SK-N-SH (cell line): Measurements from ENCODE around the gene PDE4A. TPM values are rescaled to one million over a fixed set of nuclear protein-coding genes. Genes with fewer than 3 reads are reported as not detected.

Experiments
- CTCF ChIA-PET: fragments of 300-600, 350-600 bp; formaldehyde crosslinking; extraction: SDS; loops from one replicate; lab custom pipeline; 2021; lab: Yijun Ruan, JAX
- POLR2A ChIA-PET: fragments of 350-600 bp; sonication (Branson Sonifier 250); formaldehyde crosslinking; extraction: SDS; loops from one replicate; lab custom pipeline; 2020; ENCODE audit warnings: antibody characterized with exemption, inconsistent platforms; lab: Yijun Ruan, JAX
- DNase-seq: peaks from one replicate; pipeline ENCODE4 v3.0.0; 2012
- H2AFZ ChIP-seq: fragments of 200-600 bp; sonication (generic); 2 replicates; pipeline ENCODE4 v1.8.1; 2016; ENCODE audit warnings: antibody characterized with exemption, mild to moderate bottlenecking, low read depth
- H3F3A ChIP-seq: fragments of 200-600 bp; sonication (generic); replicated peaks from 2 replicates; pipeline ENCODE3; 2016; ENCODE audit warnings: antibody characterized with exemption, mild to moderate bottlenecking; ENCODE audit not compliant: insufficient read depth
- H3K27ac ChIP-seq, 2 experiments: fragments of 200-500 bp in 1 of 2; fragments of 200-600 bp in 1 of 2; sonication (Bioruptor generic) in 1 of 2; sonication (generic), shearing (Covaris generic) in 1 of 2; 2 replicates each; pipeline versions ENCODE4 v1.5.1 to v1.6.1; 2014 to 2016; ENCODE audit warnings: low read depth in 2 of 2, inconsistent platforms in 1 of 2, low read length in 1 of 2, mild to moderate bottlenecking in 1 of 2, mixed read lengths in 1 of 2
- H3K27me3 ChIP-seq: fragments of 200-600 bp; sonication (generic), shearing (Covaris generic); 2 replicates; pipeline ENCODE4 v1.6.1; 2016; ENCODE audit warnings: mixed run types; ENCODE audit not compliant: insufficient read depth
- H3K36me3 ChIP-seq, 2 experiments: fragments of 200-500 bp in 1 of 2; fragments of 200-600 bp in 1 of 2; sonication (Bioruptor generic) in 1 of 2; sonication (generic) in 1 of 2; replicated peaks in 1 of 2; 2 replicates each; pipeline versions ENCODE3 to v1.5.1; 2014 to 2016; ENCODE audit warnings: low read length in 1 of 2, mild to moderate bottlenecking in 1 of 2; ENCODE audit not compliant: insufficient read depth in 2 of 2, control insufficient read depth in 1 of 2
- H3K4me1 ChIP-seq, 2 experiments: fragments of 200-500 bp in 1 of 2; fragments of 200-600 bp in 1 of 2; sonication (Bioruptor generic) in 1 of 2; sonication (generic), shearing (Covaris generic) in 1 of 2; 2 replicates each; pipeline versions ENCODE4 v1.5.1 to v1.6.1; 2014 to 2016; ENCODE audit warnings: low read depth in 1 of 2, low read length in 1 of 2, mixed run types in 1 of 2; ENCODE audit not compliant: insufficient read depth in 2 of 2, control insufficient read depth in 1 of 2
- H3K4me2 ChIP-seq: fragments of 200-600 bp; sonication (generic), shearing (Covaris generic); 2 replicates; pipeline ENCODE4 v1.6.1; 2017; ENCODE audit warnings: mixed run types
- H3K4me3 ChIP-seq, 2 experiments: fragments of 200-500 bp in 1 of 2; fragments of 200-600 bp in 1 of 2; sonication (Bioruptor generic) in 1 of 2; sonication (generic), shearing (Covaris generic) in 1 of 2; 2 replicates each; pipeline versions ENCODE4 v1.5.1 to v1.8.1; 2014 to 2016; ENCODE audit warnings: low read depth in 2 of 2, inconsistent platforms in 1 of 2, low read length in 1 of 2, mild to moderate bottlenecking in 1 of 2, mixed read lengths in 1 of 2, moderate library complexity in 1 of 2
- H3K79me2 ChIP-seq: fragments of 200-600 bp; sonication (generic); 2 replicates; pipeline ENCODE4 v1.8.1; 2017; ENCODE audit warnings: mild to moderate bottlenecking; ENCODE audit not compliant: insufficient read depth
- H3K9ac ChIP-seq: fragments of 200-600 bp; sonication (generic); 2 replicates; pipeline ENCODE4 v1.6.1; 2017; ENCODE audit warnings: mixed run types
- H3K9me2 ChIP-seq: fragments of 200-600 bp; sonication (generic); 2 replicates; pipeline ENCODE4 v1.6.1; 2017; ENCODE audit warnings: mixed run types
- H3K9me3 ChIP-seq: fragments of 200-600 bp; sonication (generic); 2 replicates; pipeline ENCODE4 v1.6.1; 2017; ENCODE audit warnings: mixed run types, mild to moderate bottlenecking, moderate library complexity
- H4K20me1 ChIP-seq: fragments of 200-600 bp; sonication (generic); 2 replicates; pipeline ENCODE4 v1.6.1; 2017; ENCODE audit warnings: mild to moderate bottlenecking, mixed run types; ENCODE audit not compliant: insufficient read depth
- CHD2 ChIP-seq: fragments of 150-350 bp; IDR thresholded peaks from 2 replicates; pipeline ENCODE4 v1.6.1; 2018; ENCODE audit warnings: low read length; ENCODE audit not compliant: partially characterized antibody
- EZH2phosphoT487 ChIP-seq: fragments of 200-600 bp; sonication (generic); IDR thresholded peaks from 2 replicates; pipeline ENCODE4 v1.6.1; 2017; ENCODE audit warnings: low read depth, mixed run types, mild to moderate bottlenecking, antibody characterized with exemption, moderate library complexity, borderline replicate concordance
- FOSL2 ChIP-seq: IDR thresholded peaks from 2 replicates; pipeline ENCODE4 v1.4.0; 2012; ENCODE audit warnings: low read depth, mild to moderate bottlenecking, moderate library complexity, borderline replicate concordance
- FOXM1 ChIP-seq: IDR thresholded peaks from 2 replicates; pipeline ENCODE4 v1.4.0; 2012; ENCODE audit warnings: low read depth, mild to moderate bottlenecking
- GABPA ChIP-seq: IDR thresholded peaks from 2 replicates; pipeline ENCODE4 v1.4.0; 2012; ENCODE audit warnings: low read depth, mild to moderate bottlenecking
- GATA2 ChIP-seq: sonication (generic); formaldehyde crosslinking; IDR thresholded peaks from 2 replicates; pipeline ENCODE4 v1.5.0; 2020; ENCODE audit warnings: mild to moderate bottlenecking, missing genetic modification reagents
- JUND ChIP-seq: IDR thresholded peaks from 2 replicates; pipeline ENCODE4 v1.4.0; 2012
- MXI1 ChIP-seq: IDR thresholded peaks from 2 replicates; pipeline ENCODE4 v1.6.1; 2012; ENCODE audit warnings: mild to moderate bottlenecking, low read depth, low read length, improper control_type of control experiment
- NFIC ChIP-seq: IDR thresholded peaks from 2 replicates; pipeline ENCODE4 v1.4.0; 2012; ENCODE audit warnings: borderline replicate concordance
- POLR2AphosphoS5 ChIP-seq: IDR thresholded peaks from 2 replicates; pipeline ENCODE4 v1.6.1; 2012; ENCODE audit warnings: low read depth, low read length
- RCOR1 ChIP-seq: fragments of 150-350 bp; IDR thresholded peaks from 2 replicates; pipeline ENCODE4 v1.6.1; 2017; ENCODE audit warnings: antibody characterized with exemption, low read length
- RFX5 ChIP-seq: IDR thresholded peaks from 2 replicates; pipeline ENCODE4 v1.6.1; 2012; ENCODE audit warnings: mild to moderate bottlenecking, improper control_type of control experiment, low read length
- RXRA ChIP-seq: IDR thresholded peaks from 2 replicates; pipeline ENCODE4 v1.4.0; 2012; ENCODE audit warnings: low read depth, mild to moderate bottlenecking, borderline replicate concordance
- SIN3A ChIP-seq: IDR thresholded peaks from 2 replicates; pipeline ENCODE4 v1.6.1; 2012; ENCODE audit warnings: low read depth, mild to moderate bottlenecking, low read length, moderate library complexity, borderline replicate concordance
- TAF1 ChIP-seq: IDR thresholded peaks from 2 replicates; pipeline ENCODE4 v1.6.1; 2012; ENCODE audit warnings: low read depth, mild to moderate bottlenecking, low read length, moderate library complexity, borderline replicate concordance
- TCF12 ChIP-seq: IDR thresholded peaks from 2 replicates; pipeline ENCODE4 v1.4.0; 2012
- TEAD4 ChIP-seq: IDR thresholded peaks from 2 replicates; pipeline ENCODE4 v1.4.0; 2012; ENCODE audit warnings: mild to moderate bottlenecking, borderline replicate concordance; ENCODE audit not compliant: insufficient read depth
- WGBS: methylation state at CpG from one replicate; pipeline ENCODE4 v1.1.6; 2017; ENCODE audit warnings: low lambda C conversion rate; 5-methylcytosine and 5-hydroxymethylcytosine counted together
- polyA plus RNA-seq, 3 experiments: library from polyadenylated mRNA; depleted of rRNA; stranded (reverse); fragments of >200 nt; gene quantifications; 2 replicates each; pipeline ENCODE4 v1.2.3, GENCODE V29; 2012
- TF ChIP-seq, protein P1 (sequence below): fragments of 200-600 bp; sonication (generic); IDR thresholded peaks from 2 replicates; pipeline ENCODE4 v1.6.1; 2017; ENCODE audit warnings: antibody characterized with exemption, mild to moderate bottlenecking, moderate library complexity
- TF ChIP-seq, protein P2 (sequence below): IDR thresholded peaks from 2 replicates; pipeline ENCODE4; 2012
- TF ChIP-seq, protein P3 (sequence below): IDR thresholded peaks from 2 replicates; pipeline ENCODE4 v1.4.0; 2012; ENCODE audit warnings: low read depth

Gene PDE4A
- polyA plus RNA-seq, 1 of the 3 experiments (the other 2 are of a cell fraction): 2.9 TPM

DNA sequence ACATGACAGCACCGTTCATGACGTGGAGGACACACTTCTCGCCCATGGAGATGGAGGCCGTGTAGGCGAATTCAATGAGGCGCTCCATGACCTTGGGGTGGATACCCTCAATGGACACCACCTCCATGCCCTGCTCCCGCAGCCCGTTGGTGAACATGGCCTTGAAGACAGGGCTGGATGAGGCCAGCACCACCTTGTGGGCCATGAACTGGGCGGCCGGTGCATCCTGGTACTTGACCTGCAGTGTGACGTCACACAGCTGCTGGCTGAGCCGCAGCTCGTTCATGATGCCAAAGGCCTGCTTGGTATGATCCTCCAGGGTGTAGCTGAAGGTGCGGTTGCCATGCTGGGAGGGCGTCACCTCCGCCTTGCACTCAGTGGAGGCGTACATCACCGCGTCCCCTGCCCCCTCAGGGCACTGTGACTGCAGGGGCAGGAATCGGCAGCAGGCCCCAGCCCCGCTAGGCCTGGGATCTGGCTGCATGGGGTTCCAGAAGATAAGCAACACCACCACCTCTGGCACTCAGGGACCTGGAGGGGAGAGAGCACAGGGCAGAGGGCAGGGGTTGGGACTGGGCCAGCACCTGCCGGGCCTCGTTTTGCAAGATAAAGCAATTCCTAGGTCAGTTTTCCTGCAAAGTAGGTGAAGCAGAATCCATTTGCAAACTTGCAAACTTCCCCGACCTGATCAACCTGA is 79.4 kb downstream of the PDE4A start:
- no peak overlapping the region for H3K4me2 ChIP-seq
- no peak overlapping the region for H3K9ac ChIP-seq
- no peak for DNase-seq
- H3K36me3 ChIP-seq: peaks cover 8 to 27% of the 10 kb centered on the region in 2 experiments
- peaks cover 78% of the 10 kb centered on the region for H3K79me2 ChIP-seq
- 98% methylated on average over 7 of the region's 24 CpGs for WGBS
- no peaks in the 10 kb centered on the region for H3F3A ChIP-seq
- no peaks in the 10 kb centered on the region for H3K27me3 ChIP-seq
- no peaks in the 10 kb centered on the region for H3K9me3 ChIP-seq
- ChIA-PET CTCF (interaction anchor here (1.9 kb wide), 1 partner anchor 10 kb away, joined by 10 read pairs; no protein-coding TSS in a partner anchor), POLR2A (no interaction called here)
- no peaks in the 10 kb centered on the region for H3K9me2 ChIP-seq
- H3K4me3 ChIP-seq: no peak overlapping the region
- TF ChIP-seq TAF1: no peak
- no peak for TF ChIP-seq FOSL2
- TF ChIP-seq RCOR1: no peak
- no peak for TF ChIP-seq POLR2AphosphoS5
- no peak for TF ChIP-seq GATA2 (CRISPR knock-in tag)
- TF ChIP-seq GABPA: no peak
- no peak for TF ChIP-seq RFX5
- H4K20me1 ChIP-seq: peaks cover 8% of the 10 kb centered on the region; the same call in 1 of the 2 replicates
- no peak overlapping the region for H3K27ac ChIP-seq
- H2AFZ ChIP-seq: no peak overlapping the region
- peaks cover 3 to 4% of the 10 kb centered on the region in 2 experiments; a peak in 1 of 4 replicates for H3K4me1 ChIP-seq

DNA sequence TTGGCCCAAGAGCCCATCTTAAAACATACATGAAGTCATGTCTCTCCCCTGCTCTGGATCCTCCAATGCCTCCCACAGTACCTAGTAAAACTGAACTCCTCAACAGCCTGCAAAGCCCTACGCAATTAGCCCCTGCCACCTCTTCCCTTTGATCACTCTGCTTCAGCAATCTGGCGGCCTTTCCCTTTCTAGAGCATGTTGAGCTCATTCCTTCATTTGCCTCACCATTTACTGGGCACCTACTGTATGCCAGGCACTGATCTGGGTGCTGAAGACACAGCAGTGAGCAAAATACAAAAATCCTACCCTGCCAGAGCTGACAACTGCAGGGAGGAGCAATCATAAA is 79.9 kb downstream of the PDE4A start:
- ChIA-PET POLR2A (no interaction called here), CTCF (interaction anchor here (1.1 to 1.9 kb wide), 2 partner anchors 10 to 12 kb away, joined by 3 to 10 read pairs; no protein-coding TSS in a partner anchor)
- Histone ChIP-seq H2AFZ (no peak overlapping the region), H3K9me2 (no peaks in the 10 kb centered on the region), H3K27ac (no peak overlapping the region), H3K4me3 (no peak overlapping the region), H3K36me3 (peaks cover 8 to 21% of the 10 kb centered on the region in 2 experiments), H3K27me3 (no peaks in the 10 kb centered on the region), H3K4me2 (no peak overlapping the region), H3K4me1 (peaks cover 3 to 4% of the 10 kb centered on the region in 2 experiments; a peak in 1 of 4 replicates), H3K9ac (no peak overlapping the region), H3F3A (peaks cover 5% of the 10 kb centered on the region), H4K20me1 (peaks cover 8% of the 10 kb centered on the region; the same call in 1 of the 2 replicates), H3K79me2 (peaks cover 73% of the 10 kb centered on the region), H3K9me3 (no peaks in the 10 kb centered on the region)
- 93% methylated on average over 2 of the region's 2 CpGs for WGBS
- no peak for TF ChIP-seq TEAD4
- TF ChIP-seq EZH2phosphoT487: no peak
- no peak for TF ChIP-seq CHD2
- TF ChIP-seq NFIC: no peak
- no peak for TF ChIP-seq FOXM1
- TF ChIP-seq, protein P1, sequence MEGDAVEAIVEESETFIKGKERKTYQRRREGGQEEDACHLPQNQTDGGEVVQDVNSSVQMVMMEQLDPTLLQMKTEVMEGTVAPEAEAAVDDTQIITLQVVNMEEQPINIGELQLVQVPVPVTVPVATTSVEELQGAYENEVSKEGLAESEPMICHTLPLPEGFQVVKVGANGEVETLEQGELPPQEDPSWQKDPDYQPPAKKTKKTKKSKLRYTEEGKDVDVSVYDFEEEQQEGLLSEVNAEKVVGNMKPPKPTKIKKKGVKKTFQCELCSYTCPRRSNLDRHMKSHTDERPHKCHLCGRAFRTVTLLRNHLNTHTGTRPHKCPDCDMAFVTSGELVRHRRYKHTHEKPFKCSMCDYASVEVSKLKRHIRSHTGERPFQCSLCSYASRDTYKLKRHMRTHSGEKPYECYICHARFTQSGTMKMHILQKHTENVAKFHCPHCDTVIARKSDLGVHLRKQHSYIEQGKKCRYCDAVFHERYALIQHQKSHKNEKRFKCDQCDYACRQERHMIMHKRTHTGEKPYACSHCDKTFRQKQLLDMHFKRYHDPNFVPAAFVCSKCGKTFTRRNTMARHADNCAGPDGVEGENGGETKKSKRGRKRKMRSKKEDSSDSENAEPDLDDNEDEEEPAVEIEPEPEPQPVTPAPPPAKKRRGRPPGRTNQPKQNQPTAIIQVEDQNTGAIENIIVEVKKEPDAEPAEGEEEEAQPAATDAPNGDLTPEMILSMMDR: no peak
- TF ChIP-seq SIN3A: no peak
- no peak for TF ChIP-seq FOSL2
- no peak for TF ChIP-seq TCF12
- TF ChIP-seq, protein P2, sequence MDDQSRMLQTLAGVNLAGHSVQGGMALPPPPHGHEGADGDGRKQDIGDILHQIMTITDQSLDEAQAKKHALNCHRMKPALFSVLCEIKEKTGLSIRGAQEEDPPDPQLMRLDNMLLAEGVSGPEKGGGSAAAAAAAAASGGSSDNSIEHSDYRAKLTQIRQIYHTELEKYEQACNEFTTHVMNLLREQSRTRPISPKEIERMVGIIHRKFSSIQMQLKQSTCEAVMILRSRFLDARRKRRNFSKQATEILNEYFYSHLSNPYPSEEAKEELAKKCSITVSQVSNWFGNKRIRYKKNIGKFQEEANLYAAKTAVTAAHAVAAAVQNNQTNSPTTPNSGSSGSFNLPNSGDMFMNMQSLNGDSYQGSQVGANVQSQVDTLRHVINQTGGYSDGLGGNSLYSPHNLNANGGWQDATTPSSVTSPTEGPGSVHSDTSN: no peak
- no peak for TF ChIP-seq RXRA
- TF ChIP-seq MXI1: no peak
- no peak for TF ChIP-seq JUND
- TF ChIP-seq, protein P3, sequence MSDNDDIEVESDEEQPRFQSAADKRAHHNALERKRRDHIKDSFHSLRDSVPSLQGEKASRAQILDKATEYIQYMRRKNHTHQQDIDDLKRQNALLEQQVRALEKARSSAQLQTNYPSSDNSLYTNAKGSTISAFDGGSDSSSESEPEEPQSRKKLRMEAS: no peak
- no peak for DNase-seq
